ENCODE measurements around the gene RPL13.

GRCh38 chr16:89547860-89548259 is 12.6 kb upstream of the RPL13 start:
- TF ChIP-seq ZNF146 (CRISPR knock-in tag; IDR thresholded peaks at IDR 0.05; ENCODE audit: unreplicated experiment): no peak
- TF ChIP-seq NFE2 (IDR thresholded peaks at IDR 0.05; ENCODE audit: low read depth): no peak
- TF ChIP-seq POLR2A (conservative IDR thresholded peaks at IDR 0.05): no peak
- TF ChIP-seq ARNT (IDR thresholded peaks at IDR 0.05): no peak
- no peak for TF ChIP-seq ZBTB12 (CRISPR knock-in tag; IDR thresholded peaks at IDR 0.05)
- TF ChIP-seq ZNF23 (CRISPR knock-in tag; IDR thresholded peaks at IDR 0.05): no peak
- TF ChIP-seq ESRRA (IDR thresholded peaks at IDR 0.05; ENCODE audit: borderline replicate concordance, low read depth): no peak
- no peak for TF ChIP-seq POLR2B (IDR thresholded peaks at IDR 0.05; ENCODE audit: low read depth, partially characterized antibody)
- TF ChIP-seq MAFG (tag; conservative IDR thresholded peaks at IDR 0.05): no peak
